ENCODE results near the gene ROR2.

The ROR2 gene

GRCh38 chr9:91884153-91884552 is 65.9 kb downstream of the ROR2 start:
- FAIRE-seq (no peak), DNase-seq (ENCODE audit: insufficient read length) (no peak)
- TF ChIP-seq POLR2AphosphoS5 (IDR thresholded peaks at IDR 0.05; ENCODE audit: low read depth, low read length) (no peak), TAF1 (IDR thresholded peaks at IDR 0.05; ENCODE audit: borderline replicate concordance, low read depth, low read length) (no peak), POLR2A (IDR thresholded peaks at IDR 0.05; ENCODE audit: low read depth, low read length) (no peak)

GRCh38 chr9:91883503-91883902 is 66.5 kb downstream of the ROR2 start:
- TF ChIP-seq TAF1 (IDR thresholded peaks at IDR 0.05; ENCODE audit: borderline replicate concordance, low read depth, low read length) (no peak), POLR2A (IDR thresholded peaks at IDR 0.05; ENCODE audit: low read depth, low read length) (no peak)
- FAIRE-seq (no peak), DNase-seq (ENCODE audit: insufficient read length) (no peak)

- TF ChIP-seq TAF1 (IDR thresholded peaks at IDR 0.05; ENCODE audit: borderline replicate concordance, low read depth, low read length): no peak
- no peak for TF ChIP-seq POLR2A (IDR thresholded peaks at IDR 0.05; ENCODE audit: low read depth, low read length)
- no peak for TF ChIP-seq POLR2AphosphoS5 (IDR thresholded peaks at IDR 0.05; ENCODE audit: low read depth, low read length)
- no peak for DNase-seq (ENCODE audit: insufficient read length)
- FAIRE-seq: no peak
Observed at GRCh38 chr9:91882627-91883026, 67.4 kb downstream of the ROR2 start.

GRCh38 chr9:91880378-91880972 is 69.6 kb downstream of the ROR2 start:
- TF ChIP-seq POLR2A (IDR thresholded peaks at IDR 0.05; ENCODE audit: low read depth, low read length): no peak
- TF ChIP-seq POLR2AphosphoS5 (IDR thresholded peaks at IDR 0.05; ENCODE audit: low read depth, low read length): no peak
- no peak for TF ChIP-seq TAF1 (IDR thresholded peaks at IDR 0.05; ENCODE audit: borderline replicate concordance, low read depth, low read length)
- DNase-seq (ENCODE audit: insufficient read length) (no peak), FAIRE-seq (no peak)

- TF ChIP-seq POLR2AphosphoS5 (IDR thresholded peaks at IDR 0.05; ENCODE audit: low read depth, low read length): no peak
- no peak for TF ChIP-seq POLR2A (IDR thresholded peaks at IDR 0.05; ENCODE audit: low read depth, low read length)
- no peak for TF ChIP-seq TAF1 (IDR thresholded peaks at IDR 0.05; ENCODE audit: borderline replicate concordance, low read depth, low read length)
- FAIRE-seq: no peak
- DNase-seq (ENCODE audit: insufficient read length): no peak
Observed at GRCh38 chr9:91879231-91879630, 70.8 kb downstream of the ROR2 start.

GRCh38 chr9:91873637-91874051 is 76.4 kb downstream of the ROR2 start:
- DNase-seq (ENCODE audit: insufficient read length) (no peak), FAIRE-seq (no peak)
- no peak for TF ChIP-seq POLR2AphosphoS5 (IDR thresholded peaks at IDR 0.05; ENCODE audit: low read depth, low read length)
- TF ChIP-seq TAF1 (IDR thresholded peaks at IDR 0.05; ENCODE audit: borderline replicate concordance, low read depth, low read length): no peak
- no peak for TF ChIP-seq POLR2A (IDR thresholded peaks at IDR 0.05; ENCODE audit: low read depth, low read length)

GRCh38 chr9:91868732-91869391 is 81.2 kb downstream of the ROR2 start:
- TF ChIP-seq POLR2AphosphoS5 (IDR thresholded peaks at IDR 0.05; ENCODE audit: low read depth, low read length) (no peak), TAF1 (IDR thresholded peaks at IDR 0.05; ENCODE audit: borderline replicate concordance, low read depth, low read length) (no peak), POLR2A (IDR thresholded peaks at IDR 0.05; ENCODE audit: low read depth, low read length) (no peak)
- DNase-seq (ENCODE audit: insufficient read length): no peak
- no peak for FAIRE-seq

- no peak for DNase-seq (ENCODE audit: insufficient read length)
- FAIRE-seq: no peak
- TF ChIP-seq POLR2AphosphoS5 (IDR thresholded peaks at IDR 0.05; ENCODE audit: low read depth, low read length) (no peak), POLR2A (IDR thresholded peaks at IDR 0.05; ENCODE audit: low read depth, low read length) (no peak), TAF1 (IDR thresholded peaks at IDR 0.05; ENCODE audit: borderline replicate concordance, low read depth, low read length) (no peak)
Observed at GRCh38 chr9:91867740-91868139, 82.3 kb downstream of the ROR2 start.

- FAIRE-seq: no peak
- TF ChIP-seq POLR2AphosphoS5 (IDR thresholded peaks at IDR 0.05; ENCODE audit: low read depth, low read length) (no peak), TAF1 (IDR thresholded peaks at IDR 0.05; ENCODE audit: borderline replicate concordance, low read depth, low read length) (no peak), POLR2A (IDR thresholded peaks at IDR 0.05; ENCODE audit: low read depth, low read length) (no peak)
- DNase-seq (ENCODE audit: insufficient read length): no peak
Observed at GRCh38 chr9:91865041-91865440, 85.0 kb downstream of the ROR2 start.

GRCh38 chr9:91864380-91864779 is 85.6 kb downstream of the ROR2 start:
- FAIRE-seq (no peak), DNase-seq (ENCODE audit: insufficient read length) (no peak)
- TF ChIP-seq POLR2AphosphoS5 (IDR thresholded peaks at IDR 0.05; ENCODE audit: low read depth, low read length): no peak

- FAIRE-seq (no peak), DNase-seq (ENCODE audit: insufficient read length) (no peak)
- no peak for TF ChIP-seq POLR2AphosphoS5 (IDR thresholded peaks at IDR 0.05; ENCODE audit: low read depth, low read length)
- TF ChIP-seq TAF1 (IDR thresholded peaks at IDR 0.05; ENCODE audit: borderline replicate concordance, low read depth, low read length): no peak
- TF ChIP-seq POLR2A (IDR thresholded peaks at IDR 0.05; ENCODE audit: low read depth, low read length): no peak
Observed at GRCh38 chr9:91863469-91863868, 86.6 kb downstream of the ROR2 start.

- DNase-seq (ENCODE audit: insufficient read length) (no peak), FAIRE-seq (no peak)
- no peak for TF ChIP-seq TAF1 (IDR thresholded peaks at IDR 0.05; ENCODE audit: borderline replicate concordance, low read depth, low read length)
- no peak for TF ChIP-seq POLR2A (IDR thresholded peaks at IDR 0.05; ENCODE audit: low read depth, low read length)
- no peak for TF ChIP-seq POLR2AphosphoS5 (IDR thresholded peaks at IDR 0.05; ENCODE audit: low read depth, low read length)
Observed at GRCh38 chr9:91858213-91859030, 91.6 kb downstream of the ROR2 start.

Data from GM12892 (cell line).